H9 (cell line): ENCODE results near the gene LIPM. TPM values are rescaled to one million over a fixed set of nuclear protein-coding genes. Genes with fewer than 3 reads are reported as not detected.

Experiments
- DNase-seq: peaks from one replicate; pipeline ENCODE4 v3.0.0-alpha.2; 2017
- H2AFZ ChIP-seq: one replicate; pipeline ENCODE4 v1.6.1; 2013; ENCODE audit warnings: mild to moderate bottlenecking, low read length, control low read depth, moderate library complexity
- H2AK5ac ChIP-seq: 2 replicates; pipeline ENCODE4 v1.6.1; 2013; ENCODE audit warnings: low read length, control low read depth, mixed read lengths; ENCODE audit not compliant: insufficient read length
- H2BK120ac ChIP-seq: one replicate; pipeline ENCODE4 v1.6.1; 2013; ENCODE audit warnings: low read depth, mild to moderate bottlenecking, low read length, control low read depth, inconsistent platforms; ENCODE audit not compliant: poor library complexity, severe bottlenecking
- H2BK12ac ChIP-seq: 2 replicates; pipeline ENCODE4 v1.6.1; 2013; ENCODE audit warnings: low read length, control low read depth, mixed read lengths, low read depth; ENCODE audit not compliant: insufficient read length
- H2BK15ac ChIP-seq: 2 replicates; pipeline ENCODE4 v1.6.1; 2013; ENCODE audit warnings: low read depth, low read length, control low read depth
- H2BK20ac ChIP-seq: one replicate; pipeline ENCODE4 v1.6.1; 2013; ENCODE audit warnings: low read depth, mild to moderate bottlenecking, low read length, control low read depth, inconsistent platforms; ENCODE audit not compliant: poor library complexity, severe bottlenecking
- H2BK5ac ChIP-seq: 2 replicates; pipeline ENCODE4 v1.6.1; 2013; ENCODE audit warnings: low read length, control low read depth, mixed read lengths; ENCODE audit not compliant: insufficient read length
- H3K14ac ChIP-seq: 2 replicates; pipeline ENCODE4 v1.6.1; 2013; ENCODE audit warnings: low read length, control low read depth; ENCODE audit not compliant: insufficient read depth
- H3K18ac ChIP-seq: 2 replicates; pipeline ENCODE4 v1.6.1; 2013; ENCODE audit warnings: low read depth, mild to moderate bottlenecking, mixed read lengths, low read length, control low read depth; ENCODE audit not compliant: insufficient read length
- H3K23ac ChIP-seq: 2 replicates; pipeline ENCODE4 v1.6.1; 2013; ENCODE audit warnings: low read length, control low read depth, mixed read lengths, low read depth; ENCODE audit not compliant: insufficient read length
- H3K23me2 ChIP-seq: 2 replicates; pipeline ENCODE4 v1.6.1; 2013; ENCODE audit warnings: low read depth, mild to moderate bottlenecking, mixed read lengths, low read length, control low read depth; ENCODE audit not compliant: insufficient read length, poor library complexity, severe bottlenecking
- H3K27ac ChIP-seq: 2 replicates; pipeline ENCODE4 v1.5.1; 2013; ENCODE audit warnings: low read length, control low read depth, mixed read lengths, low read depth; ENCODE audit not compliant: insufficient read length
- H3K27me3 ChIP-seq: 2 replicates; pipeline ENCODE4 v1.6.1; 2013; ENCODE audit warnings: low read length, control low read depth, inconsistent platforms; ENCODE audit not compliant: insufficient read depth
- H3K4ac ChIP-seq: 2 replicates; pipeline ENCODE4 v1.6.1; 2013; ENCODE audit warnings: low read depth, mild to moderate bottlenecking, control low read depth, inconsistent platforms, low read length, moderate library complexity
- H3K4me1 ChIP-seq: 2 replicates; pipeline ENCODE4 v1.6.1; 2013; ENCODE audit warnings: low read length, control low read depth, inconsistent platforms; ENCODE audit not compliant: insufficient read depth
- H3K4me2 ChIP-seq: 2 replicates; pipeline ENCODE4 v1.6.1; 2013; ENCODE audit warnings: low read length, control low read depth, mixed read lengths; ENCODE audit not compliant: insufficient read length, insufficient read depth
- H3K56ac ChIP-seq: 2 replicates; pipeline ENCODE4 v1.6.1; 2013; ENCODE audit warnings: low read depth, mild to moderate bottlenecking, mixed read lengths, low read length, control low read depth; ENCODE audit not compliant: insufficient read length
- H3K79me1 ChIP-seq: 2 replicates; pipeline ENCODE4 v1.6.1; 2013; ENCODE audit warnings: low read depth, mild to moderate bottlenecking, moderate library complexity, low read length, control low read depth, inconsistent platforms; ENCODE audit not compliant: insufficient read depth, poor library complexity, severe bottlenecking
- H3K79me2 ChIP-seq: 2 replicates; pipeline ENCODE4 v1.6.1; 2013; ENCODE audit warnings: low read length, control low read depth, inconsistent platforms; ENCODE audit not compliant: insufficient read depth
- H3K9ac ChIP-seq: 2 replicates; pipeline ENCODE4 v1.6.1; 2013; ENCODE audit warnings: low read length, control low read depth, mixed read lengths; ENCODE audit not compliant: insufficient read length; ENCODE audit errors: extremely low read depth
- H3K9me3 ChIP-seq: one replicate; pipeline ENCODE4 v1.6.1; 2013; ENCODE audit warnings: low read depth, low read length, inconsistent platforms; ENCODE audit not compliant: control insufficient read depth
- H3T11ph ChIP-seq: one replicate; pipeline ENCODE4 v1.6.1; 2013; ENCODE audit warnings: mild to moderate bottlenecking, low read length, control low read depth, inconsistent platforms
- H4K20me1 ChIP-seq: one replicate; pipeline ENCODE4 v1.6.1; 2013; ENCODE audit not compliant: control insufficient read depth, insufficient read length, insufficient read depth
- H4K5ac ChIP-seq: 2 replicates; pipeline ENCODE4 v1.6.1; 2013; ENCODE audit warnings: low read depth, mild to moderate bottlenecking, mixed read lengths, low read length, control low read depth; ENCODE audit not compliant: insufficient read length
- H4K8ac ChIP-seq: replicated peaks from 2 replicates; pipeline ENCODE4 v1.6.1; 2013; ENCODE audit warnings: low read length, control low read depth, mixed read lengths, low read depth; ENCODE audit not compliant: insufficient read length
- H4K91ac ChIP-seq: 2 replicates; pipeline ENCODE4 v1.6.1; 2013; ENCODE audit warnings: low read depth, mild to moderate bottlenecking, moderate library complexity, mixed read lengths, low read length, control low read depth; ENCODE audit not compliant: insufficient read length
- H3K27ac Mint-ChIP-seq, 3 experiments: 2 replicates in 2 of 3; 3 replicates in 1 of 3; pipeline ENCODE4 v1.8.0; 2020 to 2021; ENCODE audit warnings: mixed read lengths in 3 of 3, mild to moderate bottlenecking in 1 of 3, moderate library complexity in 1 of 3
- H3K27me3 Mint-ChIP-seq: 2 replicates; pipeline ENCODE4 v1.8.0; 2021; ENCODE audit warnings: low read depth, mild to moderate bottlenecking, moderate library complexity, mixed read lengths
- H3K36me3 Mint-ChIP-seq, 3 experiments: 2 replicates in 2 of 3; 3 replicates in 1 of 3; pipeline ENCODE4 v1.8.0; 2020 to 2021; ENCODE audit warnings: low read depth in 3 of 3, mixed read lengths in 3 of 3; ENCODE audit not compliant: insufficient read depth in 1 of 3
- H3K4me1 Mint-ChIP-seq, 2 experiments: 2 replicates each; pipeline ENCODE4 v1.8.0; 2020; ENCODE audit warnings: mixed read lengths in 2 of 2
- H3K4me3 Mint-ChIP-seq, 2 experiments: 2 replicates in 1 of 2; 3 replicates in 1 of 2; pipeline ENCODE4 v1.8.0; 2020 to 2021; ENCODE audit warnings: mild to moderate bottlenecking in 2 of 2, mixed read lengths in 2 of 2, moderate library complexity in 1 of 2
- H3K9me3 Mint-ChIP-seq, 2 experiments: 2 replicates in 1 of 2; 3 replicates in 1 of 2; pipeline ENCODE4 v1.8.0; 2020; ENCODE audit warnings: mild to moderate bottlenecking in 2 of 2, mixed read lengths in 2 of 2, moderate library complexity in 1 of 2
- total RNA-seq: library from RNA; stranded (reverse); gene quantifications from 2 replicates; pipeline ENCODE4 v1.2.1, GENCODE V29; 2021
- TF ChIP-seq, protein P1 (sequence below): fragments of 200-600 bp; sonication (generic); conservative IDR thresholded peaks from 3 replicates; pipeline ENCODE4 v1.8.0; 2021; ENCODE audit warnings: antibody characterized with exemption, mild to moderate bottlenecking

LIPM gene
- total RNA-seq, 1 experiment from 2014 or later = not detected

- Histone ChIP-seq H3K4ac (no peak overlapping the region), H2BK20ac (no peak overlapping the region), H3K4me2 (no peak overlapping the region), H4K91ac (no peak overlapping the region), H3K23ac (no peak overlapping the region), H2BK5ac (no peak overlapping the region), H3K27me3 (no peaks in the 10 kb centered on the region), H3K23me2 (no peaks in the 10 kb centered on the region), H2BK12ac (no peak overlapping the region), H4K5ac (no peak overlapping the region), H2AFZ (no peak overlapping the region), H3K79me1 (no peaks in the 10 kb centered on the region), H3K14ac (no peak overlapping the region), H3K4me1 (no peaks in the 10 kb centered on the region), H3K79me2 (no peaks in the 10 kb centered on the region), H3K18ac (no peak overlapping the region), H2BK15ac (no peak overlapping the region), H3T11ph (no peak overlapping the region), H3K9ac (no peak overlapping the region), H4K20me1 (no peaks in the 10 kb centered on the region), H2AK5ac (no peak overlapping the region), H3K9me3 (no peaks in the 10 kb centered on the region), H4K8ac (no peak overlapping the region), H3K27ac (no peak overlapping the region), H3K56ac (no peak overlapping the region), H2BK120ac (no peak overlapping the region)
- H3K4me1 Mint-ChIP-seq = peaks cover 5 to 7% of the 10 kb centered on the region in 2 experiments; a peak in 3 of 4 replicates
- no peaks in the 10 kb centered on the region for H3K36me3 Mint-ChIP-seq
- H3K27ac Mint-ChIP-seq = no peak overlapping the region
- peaks cover 0 to 3% of the 10 kb centered on the region in 2 experiments; a peak in 1 of 5 replicates for H3K9me3 Mint-ChIP-seq
- TF ChIP-seq, protein P1, sequence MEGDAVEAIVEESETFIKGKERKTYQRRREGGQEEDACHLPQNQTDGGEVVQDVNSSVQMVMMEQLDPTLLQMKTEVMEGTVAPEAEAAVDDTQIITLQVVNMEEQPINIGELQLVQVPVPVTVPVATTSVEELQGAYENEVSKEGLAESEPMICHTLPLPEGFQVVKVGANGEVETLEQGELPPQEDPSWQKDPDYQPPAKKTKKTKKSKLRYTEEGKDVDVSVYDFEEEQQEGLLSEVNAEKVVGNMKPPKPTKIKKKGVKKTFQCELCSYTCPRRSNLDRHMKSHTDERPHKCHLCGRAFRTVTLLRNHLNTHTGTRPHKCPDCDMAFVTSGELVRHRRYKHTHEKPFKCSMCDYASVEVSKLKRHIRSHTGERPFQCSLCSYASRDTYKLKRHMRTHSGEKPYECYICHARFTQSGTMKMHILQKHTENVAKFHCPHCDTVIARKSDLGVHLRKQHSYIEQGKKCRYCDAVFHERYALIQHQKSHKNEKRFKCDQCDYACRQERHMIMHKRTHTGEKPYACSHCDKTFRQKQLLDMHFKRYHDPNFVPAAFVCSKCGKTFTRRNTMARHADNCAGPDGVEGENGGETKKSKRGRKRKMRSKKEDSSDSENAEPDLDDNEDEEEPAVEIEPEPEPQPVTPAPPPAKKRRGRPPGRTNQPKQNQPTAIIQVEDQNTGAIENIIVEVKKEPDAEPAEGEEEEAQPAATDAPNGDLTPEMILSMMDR = no peak
- no peak overlapping the region for H3K4me3 Mint-ChIP-seq
- H3K27me3 Mint-ChIP-seq = no peaks in the 10 kb centered on the region
- no peak for DNase-seq
Measured at GRCh38 chr10:88870089-88870488, 67.6 kb downstream of the LIPM start.

Other genes starting within 250 kb of the LIPM start
- 7.3 and 7.5 TPM in 2 replicates for gene RNLS, start 219.4 kb upstream of the LIPM start, total RNA-seq
- not detected in 2 replicates for gene LIPJ, start 216.0 kb upstream of the LIPM start, total RNA-seq
- not detected in 2 replicates for gene LIPF, start 138.3 kb upstream of the LIPM start, total RNA-seq
- not detected in 2 replicates for gene LIPK, start 96.5 kb upstream of the LIPM start, total RNA-seq
- gene LIPN, start 42.7 kb upstream of the LIPM start, total RNA-seq = not detected in 2 replicates
- gene ANKRD22, start 49.1 kb downstream of the LIPM start, total RNA-seq = not detected in 2 replicates
- 3.2 and 4.6 TPM in 2 replicates for gene STAMBPL1, start 77.5 kb downstream of the LIPM start, total RNA-seq
- gene ACTA2, start 150.0 kb downstream of the LIPM start, total RNA-seq = 2.3 and 2.4 TPM in 2 replicates
- gene FAS, start 188.1 kb downstream of the LIPM start, total RNA-seq = 3.0 and 3.1 TPM in 2 replicates